ENCODE measurements around the gene METTL9.
"Not testable (repeated sequence)": the region's sequence is repeated elsewhere in the genome, so short reads cannot be mapped to it uniquely, and the experiment has no call there.

METTL9 gene

DNA sequence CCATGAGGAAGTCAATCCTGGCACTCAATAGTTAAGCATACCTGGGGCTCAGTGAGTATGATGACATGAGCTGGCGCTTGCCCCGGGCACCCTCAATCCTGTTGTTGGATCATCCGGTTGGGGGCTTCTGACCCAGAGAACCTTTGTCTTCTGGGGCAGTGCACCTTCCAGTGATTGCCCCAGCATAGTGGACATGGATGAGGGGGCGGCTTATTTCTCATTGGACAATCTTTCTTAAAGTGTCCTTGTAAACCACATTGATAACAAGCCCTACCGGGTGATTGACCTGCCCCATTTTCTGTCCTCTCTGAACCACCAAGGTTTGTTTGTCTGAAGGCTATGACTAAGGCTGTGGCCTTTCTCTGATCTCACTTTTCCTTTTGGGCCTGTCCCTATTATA is 34.8 kb downstream of the METTL9 start:
- no peaks in the 10 kb centered on the region for H3K27me3 ChIP-seq
- peaks cover 4 to 100% (median 80%) of the 10 kb centered on the region in 11 experiments; a peak in 18 of 22 replicates for H4K20me1 ChIP-seq
- peak overlapping the region in 4 of 11 experiments; percentile 17 to 86 (median 46); a peak in 5 of 22 replicates for H3K27ac ChIP-seq
- peak overlapping the region in 4 of 11 experiments; percentile 30 to 99 (median 97); a peak in 7 of 22 replicates for H3K4me2 ChIP-seq
- no peak overlapping the region for H3K4me3 ChIP-seq
- peaks cover 77 to 100% (median 94%) of the 10 kb centered on the region in 11 experiments for H3K36me3 ChIP-seq
- TF ChIP-seq Cebpa-rat (IDR thresholded peaks at IDR 0.05): no peak
- H3K9ac ChIP-seq: no peak overlapping the region; a peak in 1 of 22 replicates
- peaks cover 0 to 25% (median 11%) of the 10 kb centered on the region in 11 experiments; a peak in 20 of 22 replicates for H3K9me3 ChIP-seq (replicated peaks in 1 of 11)
- peaks cover 0 to 100% (median 50%) of the 10 kb centered on the region in 10 experiments; a peak in 19 of 20 replicates for H3K4me1 ChIP-seq

DNA sequence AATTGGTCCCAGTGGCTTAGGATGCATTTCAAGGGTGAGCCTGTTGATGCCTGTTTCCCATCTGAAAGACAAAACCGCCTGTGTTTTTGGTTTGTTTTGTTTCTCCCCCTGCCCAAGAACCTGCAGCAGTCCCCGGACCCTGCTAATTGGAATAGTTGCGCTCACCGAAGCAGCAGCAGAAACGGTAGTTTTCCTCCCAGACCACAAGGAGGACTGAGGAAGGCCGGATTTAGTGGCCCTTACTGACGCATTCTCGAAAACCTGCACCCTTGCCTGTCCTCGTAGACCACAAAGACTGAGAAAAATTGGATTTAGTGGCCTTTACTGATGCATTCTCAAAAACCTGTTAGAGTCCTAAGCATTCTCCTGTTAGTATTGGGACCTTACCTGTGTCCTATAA is 36.3 kb downstream of the METTL9 start:
- peaks cover 0 to 100% (median 58%) of the 10 kb centered on the region in 10 experiments; a peak in 19 of 20 replicates for H3K4me1 ChIP-seq
- H3K4me3 ChIP-seq, H3K9ac ChIP-seq, H3K27me3 ChIP-seq: not testable (repeated sequence)
- peak overlapping the region in 1 of 11 experiments; percentile 25; a peak in 1 of 22 replicates for H3K27ac ChIP-seq
- H4K20me1 ChIP-seq: peaks cover 4 to 100% (median 82%) of the 10 kb centered on the region in 11 experiments; a peak in 18 of 22 replicates
- H3K4me2 ChIP-seq: peak overlapping the region in 4 of 11 experiments; percentile 23 to 99 (median 74); a peak in 6 of 22 replicates
- peaks cover 62 to 100% (median 90%) of the 10 kb centered on the region in 11 experiments for H3K36me3 ChIP-seq
- H3K9me3 ChIP-seq (replicated peaks in 1 of 11): peaks cover 0 to 12% (median 0%) of the 10 kb centered on the region in 11 experiments; a peak in 2 of 22 replicates

GRCh38 chr16:21637032-21637968 is 37.9 kb downstream of the METTL9 start:
- H3K27me3 ChIP-seq: no peaks in the 10 kb centered on the region
- no peak for TF ChIP-seq Cebpa-rat (IDR thresholded peaks at IDR 0.05)
- H3K27ac ChIP-seq: peak overlapping the region in 10 of 11 experiments; percentile 7 to 54 (median 47); a peak in 16 of 22 replicates
- peaks cover 53 to 100% (median 92%) of the 10 kb centered on the region in 11 experiments for H3K36me3 ChIP-seq
- H3K4me1 ChIP-seq: peaks cover 0 to 100% (median 72%) of the 10 kb centered on the region in 10 experiments; a peak in 19 of 20 replicates
- peaks cover 4 to 100% (median 82%) of the 10 kb centered on the region in 11 experiments; a peak in 19 of 22 replicates for H4K20me1 ChIP-seq
- H3K4me2 ChIP-seq: peak overlapping the region in 8 of 11 experiments; percentile 30 to 99 (median 50); a peak in 14 of 22 replicates
- H3K9ac ChIP-seq: peak overlapping the region in 5 of 11 experiments; percentile 12 to 43 (median 15); a peak in 6 of 22 replicates
- no peak overlapping the region for H3K4me3 ChIP-seq
- peaks cover 0 to 12% (median 0%) of the 10 kb centered on the region in 11 experiments; a peak in 2 of 22 replicates for H3K9me3 ChIP-seq (replicated peaks in 1 of 11)

GRCh38 chr16:21638573-21638975 is 39.2 kb downstream of the METTL9 start:
- H3K9ac ChIP-seq: peak overlapping the region in 1 of 11 experiments; percentile 5; a peak in 1 of 22 replicates
- TF ChIP-seq Cebpa-rat (IDR thresholded peaks at IDR 0.05): no peak
- H3K27me3 ChIP-seq: no peaks in the 10 kb centered on the region
- H3K4me2 ChIP-seq: peak overlapping the region in 5 of 11 experiments; percentile 0 to 99 (median 67); a peak in 6 of 22 replicates
- peaks cover 41 to 100% (median 91%) of the 10 kb centered on the region in 11 experiments for H3K36me3 ChIP-seq
- H3K4me1 ChIP-seq: peaks cover 11 to 100% (median 81%) of the 10 kb centered on the region in 10 experiments
- peaks cover 4 to 100% (median 69%) of the 10 kb centered on the region in 11 experiments; a peak in 19 of 22 replicates for H4K20me1 ChIP-seq
- H3K4me3 ChIP-seq: no peak overlapping the region
- peaks cover 0 to 12% (median 0%) of the 10 kb centered on the region in 11 experiments; a peak in 2 of 22 replicates for H3K9me3 ChIP-seq (replicated peaks in 1 of 11)
- peak overlapping the region in 7 of 11 experiments; percentile 5 to 54 (median 36); a peak in 10 of 22 replicates for H3K27ac ChIP-seq

DNA sequence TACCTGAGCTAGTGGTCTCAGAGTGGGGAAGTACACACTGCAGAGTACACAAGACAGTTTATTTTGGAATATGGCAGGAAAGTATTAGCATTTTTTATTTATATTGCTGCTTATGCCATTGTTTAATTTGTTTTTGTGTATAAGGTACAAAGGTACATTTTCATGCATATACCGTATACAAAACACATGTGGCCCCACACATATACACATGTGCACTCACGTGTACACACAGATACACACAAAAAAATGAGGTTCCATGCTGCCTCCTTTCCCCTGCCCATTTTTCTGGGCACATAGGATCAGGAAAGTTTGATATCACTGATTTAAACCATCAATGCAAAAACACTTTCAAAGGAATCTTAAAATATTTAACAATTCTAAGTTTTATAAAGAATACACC is 40.1 kb downstream of the METTL9 start:
- H3K27me3 ChIP-seq: no peaks in the 10 kb centered on the region
- peaks cover 32 to 100% (median 90%) of the 10 kb centered on the region in 11 experiments for H3K36me3 ChIP-seq
- H3K4me1 ChIP-seq: peaks cover 20 to 100% (median 87%) of the 10 kb centered on the region in 10 experiments
- H3K4me3 ChIP-seq: no peak overlapping the region
- no peak for TF ChIP-seq Cebpa-rat (IDR thresholded peaks at IDR 0.05)
- H3K9ac ChIP-seq: peak overlapping the region in 2 of 11 experiments; percentile 17 to 43; a peak in 3 of 22 replicates
- peaks cover 0 to 12% (median 0%) of the 10 kb centered on the region in 11 experiments; a peak in 2 of 22 replicates for H3K9me3 ChIP-seq (replicated peaks in 1 of 11)
- peak overlapping the region in 4 of 11 experiments; percentile 21 to 93 (median 25); a peak in 2 of 22 replicates for H3K27ac ChIP-seq
- H4K20me1 ChIP-seq: peaks cover 4 to 99% (median 60%) of the 10 kb centered on the region in 11 experiments; a peak in 19 of 22 replicates
- H3K4me2 ChIP-seq: peak overlapping the region in 5 of 11 experiments; percentile 2 to 99 (median 81); a peak in 9 of 22 replicates

DNA sequence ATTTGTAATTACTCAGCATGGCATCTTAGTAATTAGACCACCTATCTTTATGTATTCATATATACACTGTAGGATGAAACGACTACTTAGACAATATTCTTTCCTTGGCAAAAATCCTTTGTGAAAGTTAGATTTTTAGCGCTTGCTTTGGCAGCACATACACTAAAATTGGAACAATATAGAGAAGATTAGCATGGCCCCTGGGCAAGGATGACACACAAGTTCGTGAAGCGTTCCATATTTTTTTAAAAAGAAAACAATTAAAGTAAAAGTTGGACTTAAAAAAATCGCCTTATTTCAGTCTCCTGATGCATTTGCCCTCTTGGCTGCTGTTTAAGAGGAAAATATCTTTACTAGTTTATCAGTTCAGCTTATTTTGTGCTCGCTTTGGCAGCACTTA is 42.5 kb downstream of the METTL9 start:
- peak overlapping the region in 10 of 11 experiments; percentile 11 to 93 (median 29); a peak in 15 of 22 replicates for H3K27ac ChIP-seq

GRCh38 chr16:21642861-21643260 is 43.5 kb downstream of the METTL9 start:
- Histone ChIP-seq H4K20me1 (peaks cover 3 to 90% (median 33%) of the 10 kb centered on the region in 11 experiments; a peak in 19 of 22 replicates), H3K4me1 (peaks cover 53 to 98% (median 95%) of the 10 kb centered on the region in 10 experiments), H3K4me3 (peak overlapping the region in 3 of 10 experiments; percentile 23 to 44 (median 40); a peak in 7 of 20 replicates), H3K27ac (peak overlapping the region; percentile 11 to 93 (median 85); a peak in 19 of 22 replicates), H3K9me3 (replicated peaks in 1 of 11) (no peaks in the 10 kb centered on the region; a peak in 1 of 22 replicates), H3K4me2 (peak overlapping the region; percentile 24 to 99 (median 81)), H3K36me3 (peaks cover 6 to 92% (median 79%) of the 10 kb centered on the region in 11 experiments; a peak in 20 of 22 replicates), H3K27me3 (no peaks in the 10 kb centered on the region), H3K9ac (peak overlapping the region in 9 of 11 experiments; percentile 9 to 66 (median 44); a peak in 14 of 22 replicates)
- no peak for TF ChIP-seq Cebpa-rat (IDR thresholded peaks at IDR 0.05)

More for the DNA sequence above, 42.5 kb downstream of the METTL9 start:
- Histone ChIP-seq H3K4me3 (peak overlapping the region in 3 of 10 experiments; percentile 15 to 27 (median 18); a peak in 3 of 20 replicates), H4K20me1 (peaks cover 4 to 98% (median 40%) of the 10 kb centered on the region in 11 experiments; a peak in 19 of 22 replicates), H3K9ac (peak overlapping the region in 7 of 11 experiments; percentile 17 to 57 (median 42); a peak in 13 of 22 replicates), H3K27me3 (no peaks in the 10 kb centered on the region), H3K9me3 (replicated peaks in 1 of 11) (no peaks in the 10 kb centered on the region), H3K36me3 (peaks cover 13 to 92% (median 79%) of the 10 kb centered on the region in 11 experiments), H3K4me2 (peak overlapping the region in 8 of 11 experiments; percentile 11 to 99 (median 88); a peak in 13 of 22 replicates), H3K4me1 (peaks cover 44 to 98% (median 95%) of the 10 kb centered on the region in 10 experiments)
- no peak for TF ChIP-seq Cebpa-rat (IDR thresholded peaks at IDR 0.05)
